ENCODE measurements around the gene HFE.

HFE gene

GRCh38 chr6:26133730-26134129, 46.5 kb downstream of the HFE start:
- DNase-seq (ENCODE audit: low read depth, low spot score), result no peak

- no peak for DNase-seq (ENCODE audit: low read depth, low spot score)
Observed at GRCh38 chr6:26136321-26136720, 49.1 kb downstream of the HFE start.

- DNase-seq (ENCODE audit: low read depth, low spot score), result no peak
Observed at GRCh38 chr6:26140254-26140966, 53.2 kb downstream of the HFE start.

GRCh38 chr6:26140967-26141294, 53.7 kb downstream of the HFE start:
- DNase-seq (ENCODE audit: low read depth, low spot score), result no peak

- no peak for DNase-seq (ENCODE audit: low read depth, low spot score)
Observed at GRCh38 chr6:26141378-26141904, 54.2 kb downstream of the HFE start.

GRCh38 chr6:26142026-26142425, 54.8 kb downstream of the HFE start:
- DNase-seq (ENCODE audit: low read depth, low spot score), result no peak
